ENCODE data around the gene ZHX3.

DNA sequence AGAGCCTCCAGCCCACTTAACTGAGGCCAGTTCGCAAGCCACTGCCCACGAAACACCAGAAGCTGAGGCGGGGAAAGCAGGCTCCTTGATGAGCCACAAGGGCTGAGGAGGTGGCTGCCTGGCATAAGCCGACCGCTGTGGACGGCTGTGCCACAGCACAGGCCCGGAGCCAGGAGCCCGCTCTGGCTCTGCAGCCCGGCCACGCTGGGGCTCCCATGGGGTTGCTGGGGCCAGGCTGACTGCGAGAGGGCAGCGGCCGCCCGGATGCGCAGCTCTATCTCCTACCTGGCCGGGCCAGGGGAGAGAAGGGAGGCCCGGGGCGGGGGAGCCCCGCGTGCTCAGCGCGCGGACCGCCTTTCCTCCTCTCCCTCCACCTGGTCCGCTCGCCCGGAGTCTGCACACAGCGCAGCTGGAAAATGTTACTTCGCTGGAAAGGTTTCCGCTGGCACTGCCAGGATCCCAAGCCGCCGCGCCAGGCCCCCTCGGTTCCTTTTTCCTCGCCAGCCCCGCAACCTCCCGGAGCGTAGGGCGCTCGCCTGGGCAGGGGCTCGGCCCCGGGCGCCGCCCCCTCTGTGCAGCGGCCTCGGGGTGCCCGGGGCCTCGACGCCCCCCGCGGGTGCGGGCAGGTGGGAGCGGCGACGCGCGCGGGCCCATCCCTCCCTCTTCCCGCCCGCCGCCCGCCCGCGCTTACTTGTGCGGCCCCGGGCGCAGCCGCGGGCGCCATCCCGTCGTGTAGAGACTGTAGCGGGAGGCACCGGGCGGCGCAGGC lies 48.4 kb upstream of the ZHX3 start:
- TF ChIP-seq POLR2AphosphoS5 (IDR thresholded peaks at IDR 0.05; ENCODE audit: insufficient read depth in 1 of 2, low read depth in 1 of 2), result no peak
- TF ChIP-seq, protein P1, sequence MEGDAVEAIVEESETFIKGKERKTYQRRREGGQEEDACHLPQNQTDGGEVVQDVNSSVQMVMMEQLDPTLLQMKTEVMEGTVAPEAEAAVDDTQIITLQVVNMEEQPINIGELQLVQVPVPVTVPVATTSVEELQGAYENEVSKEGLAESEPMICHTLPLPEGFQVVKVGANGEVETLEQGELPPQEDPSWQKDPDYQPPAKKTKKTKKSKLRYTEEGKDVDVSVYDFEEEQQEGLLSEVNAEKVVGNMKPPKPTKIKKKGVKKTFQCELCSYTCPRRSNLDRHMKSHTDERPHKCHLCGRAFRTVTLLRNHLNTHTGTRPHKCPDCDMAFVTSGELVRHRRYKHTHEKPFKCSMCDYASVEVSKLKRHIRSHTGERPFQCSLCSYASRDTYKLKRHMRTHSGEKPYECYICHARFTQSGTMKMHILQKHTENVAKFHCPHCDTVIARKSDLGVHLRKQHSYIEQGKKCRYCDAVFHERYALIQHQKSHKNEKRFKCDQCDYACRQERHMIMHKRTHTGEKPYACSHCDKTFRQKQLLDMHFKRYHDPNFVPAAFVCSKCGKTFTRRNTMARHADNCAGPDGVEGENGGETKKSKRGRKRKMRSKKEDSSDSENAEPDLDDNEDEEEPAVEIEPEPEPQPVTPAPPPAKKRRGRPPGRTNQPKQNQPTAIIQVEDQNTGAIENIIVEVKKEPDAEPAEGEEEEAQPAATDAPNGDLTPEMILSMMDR (IDR thresholded peaks at IDR 0.05), result no peak
- TF ChIP-seq POLR2A (IDR thresholded peaks at IDR 0.05), result no peak
